OCI-LY7 (cell line): ENCODE measurements around the gene SLC35E2B. TPM values are rescaled to one million over a fixed set of nuclear protein-coding genes. Genes with fewer than 3 reads are reported as not detected.
A peak's percentile ranks its signal among the peaks of the same experiment; 100 is the strongest.

Source experiments
- BruUV-seq: library from RNA; stranded (reverse); fragments of 400-500 nt; replicated peaks from 2 replicates; lab custom pipeline; 2021; lab: Mats Ljungman, UMichigan
- CTCF ChIA-PET: fragments of 300-600 bp; sonication (Branson Sonifier 250); formaldehyde crosslinking; loops from one replicate; lab custom pipeline; 2022; ENCODE audit warnings: antibody characterized with exemption; ENCODE audit not compliant: unreplicated experiment; lab: Charles Lee
- POLR2A ChIA-PET: fragments of 300-600 bp; sonication (Branson Sonifier 250); formaldehyde crosslinking; loops from one replicate; lab custom pipeline; 2022; ENCODE audit warnings: antibody characterized with exemption; lab: Charles Lee
- DNase-seq: peaks from one replicate; pipeline ENCODE4 v3.0.0-alpha.2; 2015; ENCODE audit warnings: low spot score
- H2AFZ ChIP-seq: fragments of 200-600 bp; sonication (generic), shearing (Covaris generic); 2 replicates; pipeline ENCODE4 v1.6.1; 2014; ENCODE audit warnings: mild to moderate bottlenecking, antibody characterized with exemption, low read length, moderate library complexity
- H3K27ac ChIP-seq: fragments of 200-600 bp; sonication (generic); 2 replicates; pipeline ENCODE4 v1.5.1; 2014; ENCODE audit warnings: mixed run types, low read depth, mild to moderate bottlenecking, moderate library complexity, low read length, inconsistent platforms; ENCODE audit not compliant: poor library complexity, severe bottlenecking
- H3K36me3 ChIP-seq: fragments of 200-600 bp; sonication (generic); 2 replicates; pipeline ENCODE4 v1.6.1; 2014; ENCODE audit warnings: mild to moderate bottlenecking, antibody characterized with exemption, low read length, moderate library complexity, mixed read lengths; ENCODE audit not compliant: insufficient read depth
- H3K4me1 ChIP-seq: fragments of 200-600 bp; sonication (generic); 2 replicates; pipeline ENCODE4 v1.5.1; 2014; ENCODE audit warnings: mild to moderate bottlenecking, low read length; ENCODE audit not compliant: insufficient read depth, poor library complexity, severe bottlenecking
- H3K4me2 ChIP-seq: fragments of 200-600 bp; sonication (generic); 2 replicates; pipeline ENCODE4 v1.6.1; 2014; ENCODE audit warnings: mild to moderate bottlenecking, low read length
- H3K4me3 ChIP-seq: fragments of 200-600 bp; sonication (generic); 2 replicates; pipeline ENCODE4 v1.5.1; 2014; ENCODE audit warnings: mild to moderate bottlenecking, low read depth, low read length; ENCODE audit not compliant: poor library complexity, severe bottlenecking
- H3K79me2 ChIP-seq: fragments of 200-600 bp; sonication (generic); 2 replicates; pipeline ENCODE4 v1.6.1; 2016; ENCODE audit warnings: low read depth, mild to moderate bottlenecking, low read length, moderate library complexity, mixed read lengths; ENCODE audit not compliant: insufficient read depth
- H3K9me2 ChIP-seq: fragments of 200-600 bp; sonication (generic); 2 replicates; pipeline ENCODE4 v1.6.1; 2016; ENCODE audit warnings: mild to moderate bottlenecking, low read length, mixed read lengths; ENCODE audit not compliant: insufficient read depth
- H3K9me3 ChIP-seq: fragments of 200-600 bp; sonication (generic); 2 replicates; pipeline ENCODE4 v1.6.1; 2014; ENCODE audit warnings: mild to moderate bottlenecking, mixed run types, low read length, mixed read lengths
- H4K20me1 ChIP-seq: fragments of 200-600 bp; sonication (generic); 2 replicates; pipeline ENCODE4 v1.6.1; 2014; ENCODE audit warnings: mild to moderate bottlenecking, antibody characterized with exemption, low read length, moderate library complexity, mixed read lengths; ENCODE audit not compliant: insufficient read depth
- EZH2phosphoT487 ChIP-seq: fragments of 200-600 bp; sonication (generic); IDR thresholded peaks from 2 replicates; pipeline ENCODE4 v1.6.1; 2018; ENCODE audit warnings: low read depth, borderline replicate concordance, mild to moderate bottlenecking, mixed run types, antibody characterized with exemption, low read length, moderate library complexity, mixed read lengths
- intact Hi-C: fragments of 100-400 bp; cut with micrococcal nuclease; formaldehyde crosslinking; loops from one replicate; pipeline ENCODE4 v1.10.0; 2022; ENCODE audit not compliant: unreplicated experiment
- total RNA-seq, 2 experiments: library from RNA; depleted of rRNA in 1 of 2; stranded (reverse); fragments of >200 nt in 1 of 2; shearing (Covaris generic) in 1 of 2; gene quantifications; 2 replicates each; pipeline ENCODE4 v1.2.3, GENCODE V29; 2014 to 2022
- TF ChIP-seq, protein P1 (sequence below): fragments of 200-600 bp; sonication (generic); conservative IDR thresholded peaks from 2 replicates; pipeline ENCODE4 v1.5.1; 2014; ENCODE audit warnings: mild to moderate bottlenecking, antibody characterized with exemption, low read length, moderate library complexity, mixed read lengths

The SLC35E2B gene
- total RNA-seq, 2 experiments from 2014 or later: 26.6 to 58.9 TPM

DNA sequence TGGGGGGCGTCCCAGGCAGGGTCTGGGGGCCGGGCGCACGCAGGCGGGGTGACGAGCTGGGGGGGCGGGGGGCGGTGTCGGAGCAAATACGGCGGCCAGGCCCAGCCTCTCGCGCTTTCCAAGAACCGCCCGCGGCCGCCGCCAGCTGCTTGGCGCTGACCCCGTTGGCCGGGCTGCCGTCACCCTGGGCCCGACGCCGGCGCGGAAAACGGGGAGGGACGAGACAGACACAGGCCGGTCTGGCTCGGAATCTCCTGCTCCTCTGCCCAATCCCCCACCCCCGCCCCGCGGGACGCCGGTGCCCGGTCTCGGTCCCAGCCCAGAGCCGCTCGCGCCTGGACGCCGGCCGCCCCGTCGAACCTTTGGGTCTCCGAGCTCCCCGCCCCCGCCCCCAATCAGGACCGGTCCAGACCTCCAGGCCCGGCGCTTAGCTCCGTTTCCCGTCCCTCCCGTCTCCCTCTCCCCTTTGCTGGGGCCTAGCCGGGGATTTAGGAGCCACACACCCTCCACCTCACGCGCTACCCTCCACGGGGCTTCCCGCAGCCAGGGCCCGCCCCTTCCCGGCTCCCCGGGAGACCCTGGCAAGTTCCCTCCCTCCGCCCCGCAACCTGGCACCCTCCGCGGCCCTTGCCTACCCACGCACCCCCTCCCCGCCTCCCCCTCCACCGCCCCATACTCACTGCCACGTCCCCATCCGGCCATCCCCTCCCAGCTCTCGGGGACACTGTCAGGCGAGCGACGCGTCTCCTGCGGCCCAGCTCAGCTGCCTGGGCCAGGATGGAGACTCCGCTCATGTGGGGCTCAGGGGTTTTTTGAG is 61.4 kb downstream of the SLC35E2B start:
- intact Hi-C loops: no loop called here

DNA sequence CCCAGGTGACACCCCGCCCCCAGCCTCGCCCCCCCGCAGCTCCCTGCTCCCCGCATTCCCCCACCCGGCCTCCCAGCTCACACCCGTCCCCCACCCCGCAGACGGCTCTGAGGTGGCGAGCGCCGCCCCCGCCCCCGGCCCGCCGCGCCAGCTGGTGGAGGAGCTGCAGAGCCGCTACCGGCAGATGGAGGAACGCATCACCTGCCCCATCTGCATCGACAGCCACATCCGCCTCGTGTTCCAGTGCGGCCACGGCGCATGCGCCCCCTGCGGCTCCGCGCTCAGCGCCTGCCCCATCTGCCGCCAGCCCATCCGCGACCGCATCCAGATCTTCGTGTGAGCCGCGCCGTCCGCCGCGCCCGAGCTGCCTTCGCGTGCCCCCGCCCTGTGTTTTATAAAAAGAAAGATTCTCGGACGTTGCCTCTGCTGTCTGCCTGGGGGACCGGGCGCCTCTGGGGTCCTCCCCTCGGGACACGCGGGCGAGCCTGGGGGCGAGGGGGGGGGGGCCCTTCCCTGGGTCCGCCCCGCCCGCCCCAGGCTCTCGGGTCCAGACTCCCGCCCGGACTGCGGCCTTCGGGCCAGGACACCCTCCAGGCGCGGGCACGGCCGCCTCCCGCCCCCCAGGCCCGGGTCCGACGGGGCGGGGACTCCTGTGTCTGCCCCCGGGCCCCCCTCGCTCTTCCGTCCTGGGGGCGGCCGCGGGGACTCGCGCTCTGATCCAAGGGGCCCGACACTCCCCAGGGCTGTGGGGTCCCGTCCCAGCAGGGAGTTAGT is 62.2 kb downstream of the SLC35E2B start:
- intact Hi-C loops: no loop called here
- H3K9me3 ChIP-seq: no peaks in the 10 kb centered on the region
- H3K9me2 ChIP-seq: no peaks in the 10 kb centered on the region
- ChIA-PET CTCF (interaction anchor here (0.6 kb wide), 2 partner anchors 48 to 338 kb away, joined by 5 to 10 read pairs; no protein-coding TSS in a partner anchor), POLR2A (interaction anchor here (0.6 kb wide), 1 partner anchor 23 kb away, joined by 3 read pairs; no protein-coding TSS in a partner anchor)
- peak overlapping the region; percentile 62 for H3K4me2 ChIP-seq
- H4K20me1 ChIP-seq: no peaks in the 10 kb centered on the region
- no peak for TF ChIP-seq EZH2phosphoT487
- TF ChIP-seq, protein P1, sequence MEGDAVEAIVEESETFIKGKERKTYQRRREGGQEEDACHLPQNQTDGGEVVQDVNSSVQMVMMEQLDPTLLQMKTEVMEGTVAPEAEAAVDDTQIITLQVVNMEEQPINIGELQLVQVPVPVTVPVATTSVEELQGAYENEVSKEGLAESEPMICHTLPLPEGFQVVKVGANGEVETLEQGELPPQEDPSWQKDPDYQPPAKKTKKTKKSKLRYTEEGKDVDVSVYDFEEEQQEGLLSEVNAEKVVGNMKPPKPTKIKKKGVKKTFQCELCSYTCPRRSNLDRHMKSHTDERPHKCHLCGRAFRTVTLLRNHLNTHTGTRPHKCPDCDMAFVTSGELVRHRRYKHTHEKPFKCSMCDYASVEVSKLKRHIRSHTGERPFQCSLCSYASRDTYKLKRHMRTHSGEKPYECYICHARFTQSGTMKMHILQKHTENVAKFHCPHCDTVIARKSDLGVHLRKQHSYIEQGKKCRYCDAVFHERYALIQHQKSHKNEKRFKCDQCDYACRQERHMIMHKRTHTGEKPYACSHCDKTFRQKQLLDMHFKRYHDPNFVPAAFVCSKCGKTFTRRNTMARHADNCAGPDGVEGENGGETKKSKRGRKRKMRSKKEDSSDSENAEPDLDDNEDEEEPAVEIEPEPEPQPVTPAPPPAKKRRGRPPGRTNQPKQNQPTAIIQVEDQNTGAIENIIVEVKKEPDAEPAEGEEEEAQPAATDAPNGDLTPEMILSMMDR: no peak
- BruUV-seq: no TSS peak
- peaks cover 30% of the 10 kb centered on the region for H3K4me1 ChIP-seq
- H3K27ac ChIP-seq: peak overlapping the region; percentile 77
- peak overlapping the region; percentile 66 for H3K4me3 ChIP-seq
- no peaks in the 10 kb centered on the region for H3K36me3 ChIP-seq
- H3K79me2 ChIP-seq: no peaks in the 10 kb centered on the region
- H2AFZ ChIP-seq: peak overlapping the region; percentile 74; the same call in 1 of the 2 replicates
- DNase-seq: peak; percentile 96

More for the DNA sequence above, 61.4 kb downstream of the SLC35E2B start:
- Histone ChIP-seq H3K36me3 (no peaks in the 10 kb centered on the region), H3K27ac (peak overlapping the region; percentile 77), H3K4me3 (peak overlapping the region; percentile 66), H3K4me1 (peaks cover 30% of the 10 kb centered on the region), H3K9me3 (no peaks in the 10 kb centered on the region), H2AFZ (peak overlapping the region; percentile 74; the same call in 1 of the 2 replicates), H3K4me2 (peak overlapping the region; percentile 62), H3K9me2 (no peaks in the 10 kb centered on the region), H4K20me1 (no peaks in the 10 kb centered on the region), H3K79me2 (no peaks in the 10 kb centered on the region)
- CTCF ChIA-PET: interaction anchor here (0.7 kb wide), 1 partner anchor 148 kb away, joined by 3 read pairs; no protein-coding TSS in a partner anchor
- POLR2A ChIA-PET: no interaction called here
- TF ChIP-seq, protein P1: no peak
- no peak for TF ChIP-seq EZH2phosphoT487
- no TSS peak for BruUV-seq
- no peak for DNase-seq
